HG02981 (cell line): ENCODE results near the gene EXOC3L1.

Experiments used
- ATAC-seq: cut with Tn5 transposase; IDR thresholded peaks from one replicate; pipeline ENCODE4 v1.9.1; 2021; ENCODE audit warnings: mild to moderate bottlenecking, moderate library complexity; ENCODE audit not compliant: unreplicated experiment

EXOC3L1 gene

DNA sequence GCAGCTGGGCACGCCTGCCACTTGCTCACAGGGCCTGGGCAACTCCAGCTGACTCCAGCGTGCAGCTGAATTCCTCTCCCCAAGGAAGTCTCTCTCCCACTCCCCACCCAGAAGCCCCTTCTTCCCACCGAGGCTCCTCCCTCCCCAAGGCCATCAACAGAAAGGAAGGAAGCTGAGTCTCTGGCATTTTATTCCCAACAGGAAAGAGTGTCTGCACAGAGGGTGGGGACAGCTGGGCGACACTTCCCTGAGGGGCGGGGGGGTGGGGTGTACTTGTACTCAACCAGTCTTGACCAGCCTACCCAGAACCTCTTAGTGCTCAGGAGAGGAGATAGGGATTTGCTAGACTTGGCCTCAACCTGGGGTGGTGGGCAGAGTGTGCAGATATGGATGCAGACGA is at the start of gene EXOC3L1:
Gene EXOC3L1 (minus strand): TSS at position 96 of the 400 bp plus-strand sequence. CDS start 460 bp downstream, outside the sequence.
- ATAC-seq: no peak

DNA sequence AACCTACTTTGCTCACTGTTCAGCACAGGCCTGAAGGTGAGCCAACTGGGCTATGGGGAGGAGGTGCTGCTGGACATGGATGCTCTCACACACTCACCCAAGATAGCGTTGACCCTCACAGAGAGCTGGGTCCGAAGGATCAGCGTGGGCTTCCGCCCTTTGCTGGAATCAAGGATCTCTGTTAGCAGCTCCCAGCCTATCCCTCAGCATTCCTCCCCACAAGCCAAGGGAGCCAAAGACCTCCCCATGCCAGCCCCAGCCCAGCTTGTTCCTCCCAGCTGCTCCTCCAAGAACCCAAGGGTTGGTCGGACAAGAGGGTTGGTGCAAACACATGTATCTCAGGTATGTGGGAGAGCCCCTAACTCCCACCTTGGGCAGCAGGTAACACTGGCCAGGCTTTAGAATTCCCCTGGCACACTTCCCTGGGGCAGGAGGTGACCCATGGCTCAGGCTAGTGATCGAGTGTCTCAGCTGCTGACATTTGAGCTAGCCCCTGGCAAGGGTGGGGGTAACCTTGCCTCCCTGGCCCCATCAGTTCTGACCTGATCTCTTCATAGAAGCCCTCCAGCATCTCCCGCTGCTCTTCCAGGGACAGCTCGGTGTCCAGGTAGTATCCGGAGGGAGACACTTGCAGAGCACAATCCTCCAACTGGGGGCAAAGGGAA is 49.0 kb upstream of the EXOC3L1 start:
- no peak for ATAC-seq

DNA sequence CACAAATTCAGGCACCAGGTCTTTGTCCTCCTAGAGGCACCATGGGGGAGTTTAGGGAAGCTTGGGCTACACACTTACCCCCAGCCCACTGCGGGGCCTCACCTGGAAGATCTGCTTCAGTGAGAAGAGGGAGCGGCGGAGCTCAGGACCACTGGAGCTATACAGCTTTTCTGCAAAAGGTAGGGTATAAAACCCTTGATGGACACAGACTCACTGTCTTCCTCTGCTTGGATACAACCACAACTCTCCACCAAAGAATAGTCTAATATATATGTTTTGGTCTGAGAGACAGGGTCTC is 48.3 kb upstream of the EXOC3L1 start:
- no peak for ATAC-seq

DNA sequence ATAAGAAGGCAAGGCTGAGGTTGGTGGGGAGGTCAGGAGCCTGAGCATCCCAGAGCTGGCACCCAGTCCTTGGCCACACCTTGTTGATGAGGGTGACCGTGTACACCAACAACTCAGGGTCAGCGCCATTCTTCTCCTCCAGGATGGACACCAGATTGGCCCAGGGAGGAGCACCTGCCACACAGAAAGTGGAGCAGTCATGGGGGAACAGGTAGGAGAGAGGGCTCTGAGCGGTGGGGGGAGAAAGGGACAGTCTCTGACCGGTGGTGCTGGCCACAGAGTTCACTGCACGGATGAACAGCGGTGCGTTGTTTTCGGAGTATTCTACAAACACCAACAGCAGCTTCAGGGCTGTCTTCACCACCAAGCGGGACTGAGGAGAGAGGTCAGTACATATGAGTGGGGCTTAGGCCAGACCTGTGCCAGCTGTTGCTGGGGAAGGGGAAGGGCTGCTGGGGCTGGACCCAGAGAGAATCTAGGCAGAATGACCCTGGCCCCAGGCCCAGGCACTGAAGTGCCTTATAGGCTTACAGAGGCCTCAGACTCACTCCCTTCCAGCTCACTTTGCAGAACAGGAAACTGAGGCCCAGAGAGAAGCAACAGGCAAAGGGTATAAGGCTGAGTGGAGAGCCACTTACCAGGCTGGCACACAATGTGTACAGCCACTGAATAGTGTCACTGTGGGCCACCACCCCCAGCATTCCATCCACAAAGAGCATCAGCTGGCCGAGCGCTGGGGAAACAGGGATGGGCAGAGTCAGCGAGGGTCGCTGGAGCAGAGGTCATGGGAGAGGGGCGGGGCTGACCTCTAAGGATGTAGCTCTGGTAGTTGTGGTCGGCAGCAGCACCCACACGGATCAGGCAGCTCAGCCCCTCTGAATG is 47.7 kb upstream of the EXOC3L1 start:
- no peak for ATAC-seq

DNA sequence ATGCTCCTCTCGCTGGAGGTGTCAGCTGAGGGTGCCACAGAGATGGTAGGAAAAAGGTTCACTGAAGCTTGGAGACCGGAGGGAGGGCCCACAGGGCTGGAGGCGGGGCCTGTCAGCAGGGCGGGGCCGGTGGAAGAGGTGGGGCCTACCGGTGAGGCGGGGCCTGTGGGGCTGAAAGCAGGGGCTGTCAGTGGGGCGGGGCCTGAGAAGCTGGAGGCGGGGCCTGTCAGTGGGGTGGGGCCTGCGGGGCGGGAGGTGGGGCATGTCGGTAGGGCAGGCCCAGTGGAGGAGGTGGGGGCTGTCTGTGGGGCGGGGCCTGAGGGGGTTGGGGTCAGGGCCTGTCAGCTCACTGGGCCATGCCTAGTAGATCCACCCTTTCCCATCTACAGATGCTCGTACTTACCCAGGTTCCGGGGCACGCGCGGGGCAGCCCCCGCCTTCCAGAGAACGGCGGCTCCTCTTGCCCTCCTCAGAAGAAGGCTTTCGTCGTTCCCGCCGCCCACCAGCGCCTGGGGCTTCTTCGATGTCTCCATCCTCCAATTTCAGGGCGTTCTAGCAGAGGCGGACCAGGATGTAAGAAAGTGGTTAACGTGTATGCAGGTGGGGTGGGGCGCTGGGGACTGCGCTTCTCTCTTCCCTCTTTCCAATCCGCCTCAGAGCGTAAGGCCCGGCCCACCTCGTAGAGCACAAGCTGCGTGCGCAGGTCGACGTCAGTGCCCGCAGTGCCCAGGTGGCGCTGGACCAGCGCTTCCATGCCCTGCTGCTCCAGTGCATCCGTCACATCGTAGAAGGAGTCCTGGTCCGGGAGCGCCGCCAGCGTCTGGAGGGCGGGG is 46.8 kb upstream of the EXOC3L1 start:
- peak; percentile 57 for ATAC-seq

DNA sequence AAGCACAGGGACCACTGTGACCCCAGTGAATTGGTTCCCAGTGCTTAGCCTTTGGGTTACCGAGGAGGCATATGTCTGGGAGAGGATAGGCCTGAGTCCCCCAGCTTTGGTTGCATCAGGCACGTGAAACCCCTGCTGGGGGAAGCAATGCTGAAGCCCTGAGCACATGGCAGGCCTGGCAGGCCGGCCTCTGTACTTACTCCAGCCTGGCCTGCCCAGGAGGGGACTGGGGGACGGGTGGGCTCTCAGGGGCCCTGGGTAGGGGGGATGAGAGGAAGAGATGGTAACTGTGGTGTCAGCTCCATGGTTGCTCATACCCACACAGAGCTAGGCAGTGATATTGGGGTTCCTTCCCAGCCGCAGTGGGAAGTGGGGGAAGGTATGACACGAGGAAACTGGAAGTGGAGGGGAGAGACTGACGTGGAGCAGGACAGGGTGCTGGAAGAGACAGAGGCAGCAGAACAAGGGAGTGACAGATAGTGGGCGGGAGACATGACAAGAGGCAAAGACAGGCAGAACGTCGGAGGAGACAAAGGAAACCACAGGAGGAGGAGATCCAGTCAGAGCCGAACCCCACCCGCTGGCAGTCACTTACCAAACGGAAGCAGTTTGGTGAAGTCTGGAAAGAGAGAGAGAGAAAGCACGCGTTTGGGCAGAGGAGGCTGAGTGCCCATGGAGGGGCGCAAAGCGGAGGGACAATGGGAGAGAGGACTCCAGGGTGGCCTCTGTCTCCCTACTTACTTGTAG is 46.1 kb upstream of the EXOC3L1 start:
- ATAC-seq: no peak

DNA sequence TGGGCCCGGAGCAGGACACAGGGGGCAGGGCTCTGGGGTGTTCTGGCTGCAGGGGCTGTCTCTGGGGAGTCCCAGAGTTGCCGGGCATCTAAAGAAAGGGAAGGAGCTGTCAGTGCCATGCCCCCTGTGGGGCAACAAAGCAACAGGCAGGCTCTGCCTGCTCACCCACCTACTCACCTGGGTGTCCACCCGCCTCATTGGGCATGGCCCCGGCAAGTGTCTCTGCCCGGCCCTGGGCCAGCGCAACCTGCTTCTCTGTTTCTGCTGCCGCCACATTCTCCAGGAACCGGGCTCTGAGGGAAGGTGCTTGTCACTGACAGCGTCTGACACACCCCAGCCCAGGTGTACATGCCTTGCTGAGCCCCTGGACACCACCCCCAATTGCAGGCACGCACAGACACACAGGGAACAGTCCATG is 44.3 kb upstream of the EXOC3L1 start:
- ATAC-seq: no peak

- ATAC-seq: no peak
Measured at GRCh38 chr16:67233596-67233995, 43.7 kb upstream of the EXOC3L1 start.

- ATAC-seq: no peak
Measured at GRCh38 chr16:67230809-67231660, 41.1 kb upstream of the EXOC3L1 start.

GRCh38 chr16:67229906-67230808 is 40.2 kb upstream of the EXOC3L1 start:
- ATAC-seq: no peak

GRCh38 chr16:67228905-67229304 is 39.0 kb upstream of the EXOC3L1 start:
- no peak for ATAC-seq

GRCh38 chr16:67228034-67228785 is 38.3 kb upstream of the EXOC3L1 start:
- ATAC-seq: no peak

GRCh38 chr16:67227567-67227921 is 37.6 kb upstream of the EXOC3L1 start:
- ATAC-seq: no peak

GRCh38 chr16:67226804-67227566 is 37.0 kb upstream of the EXOC3L1 start, which contains the start of gene TMEM208:
Gene TMEM208 (plus strand): TSS chr16:67227130. CDS start chr16:67227219, 89 bp downstream.
- ATAC-seq: peak; percentile 94

DNA sequence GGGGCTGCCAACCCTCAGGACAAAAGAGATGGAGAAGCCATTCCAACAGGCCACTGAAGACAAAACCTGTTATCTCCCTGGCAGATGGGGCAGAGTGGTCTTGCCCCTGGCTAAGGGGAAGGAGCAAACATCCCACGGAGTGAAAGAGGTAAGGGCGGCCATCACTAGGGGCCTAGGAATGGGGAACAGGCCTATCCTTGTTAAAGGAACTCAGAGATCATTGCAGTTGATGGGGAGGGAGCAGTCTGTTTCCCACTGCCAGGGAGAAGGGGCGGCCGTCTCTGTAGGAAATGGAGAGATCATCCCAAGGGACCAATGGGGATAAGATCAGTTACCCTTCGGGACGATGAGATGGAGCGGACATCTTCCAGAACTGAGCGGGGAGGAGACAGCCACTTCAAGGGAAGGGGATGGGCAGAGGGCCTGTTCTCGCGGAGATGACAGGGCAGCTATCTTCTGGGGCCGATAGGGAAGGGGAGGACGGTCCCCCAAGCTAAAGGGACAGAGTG is 36.4 kb upstream of the EXOC3L1 start:
- no peak for ATAC-seq

DNA sequence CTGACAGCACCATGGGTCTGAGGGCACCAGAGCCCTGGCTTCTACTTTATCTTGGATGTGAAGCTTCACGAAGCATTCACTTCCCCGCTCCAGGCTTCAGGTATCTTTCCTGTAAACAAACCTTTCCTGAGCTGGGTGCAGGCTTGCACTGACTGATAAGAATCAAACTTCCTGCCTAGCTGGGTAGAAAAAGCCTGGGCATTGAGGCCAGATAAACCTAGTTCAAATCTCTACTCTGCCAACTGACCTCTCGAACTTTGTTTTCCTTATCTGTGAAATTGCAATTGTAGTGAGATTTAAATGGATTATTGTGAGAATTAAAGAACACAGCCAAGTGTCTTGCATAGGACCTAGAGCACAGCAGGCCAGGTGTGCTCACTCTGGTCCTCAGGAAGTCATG is 34.1 kb upstream of the EXOC3L1 start:
- ATAC-seq: no peak
